Activated naive CD8-positive, alpha-beta T cell treated with anti-CD3 and anti-CD28 coated beads, Interleukin-2, amount 10 ng/mL, durations not matched to agents 7 days and 5 days (primary cell): Measurements from ENCODE around the gene FARP2. TPM values are rescaled to one million over a fixed set of nuclear protein-coding genes. Genes with fewer than 3 reads are reported as not detected.
"Not testable (repeated sequence)": the region's sequence is repeated elsewhere in the genome, so short reads cannot be mapped to it uniquely, and the experiment has no call there.

Experiments
- ATAC-seq: fragments of 150-1000 bp; cut with Tn5 transposase; one replicate; pipeline ENCODE4 v1.10.0; 2021; ENCODE audit warnings: low read depth, moderate library complexity
- POLR2A ChIA-PET: fragments of 350-600 bp; sonication (Branson Sonifier 250); formaldehyde crosslinking; loops from one replicate; lab custom pipeline; 2021; ENCODE audit warnings: antibody characterized with exemption; lab: Charles Lee
- DNase-seq: peaks from one replicate; pipeline ENCODE4 v3.0.0; 2021
- H3K27ac Mint-ChIP-seq: one replicate; pipeline ENCODE4 v1.8.0; 2022; ENCODE audit warnings: mild to moderate bottlenecking, mixed read lengths
- H3K27me3 Mint-ChIP-seq: one replicate; pipeline ENCODE4 v1.8.0; 2022; ENCODE audit warnings: mild to moderate bottlenecking, moderate library complexity, mixed read lengths
- H3K36me3 Mint-ChIP-seq: one replicate; pipeline ENCODE4 v1.8.0; 2021; ENCODE audit warnings: mild to moderate bottlenecking, mixed read lengths
- H3K4me1 Mint-ChIP-seq: one replicate; pipeline ENCODE4 v1.8.0; 2021; ENCODE audit warnings: mixed read lengths
- H3K4me3 Mint-ChIP-seq: one replicate; pipeline ENCODE4 v1.8.0; 2022; ENCODE audit warnings: mild to moderate bottlenecking, moderate library complexity, mixed read lengths
- H3K9me3 Mint-ChIP-seq: one replicate; pipeline ENCODE4 v1.8.0; 2021; ENCODE audit warnings: mixed read lengths
- total RNA-seq, 2 experiments: library from RNA; stranded (reverse); gene quantifications; one replicate each; pipeline ENCODE4 v1.2.3, GENCODE V29; 2021

The FARP2 gene
- total RNA-seq, 2 experiments from 2014 or later, result 17.7 to 18.3 TPM

- peak; percentile 97 for DNase-seq
- H3K27me3 Mint-ChIP-seq, result no peaks in the 10 kb centered on the region
- H3K4me3 Mint-ChIP-seq, result peak within 1 kb of the TSS; percentile 83
- peak within 1 kb of the TSS; percentile 82 for H3K27ac Mint-ChIP-seq
- H3K36me3 Mint-ChIP-seq, result no peaks in the 10 kb centered on the region
- POLR2A ChIA-PET, result interaction anchor here (0.8 to 1.3 kb wide), 3 partner anchors 8 to 178 kb away, joined by 3 read pairs; partner anchors contain the start of gene DTYMK
- ATAC-seq, result peak; percentile 96
- H3K4me1 Mint-ChIP-seq, result peaks cover 15% of the 10 kb centered on the region
- H3K9me3 Mint-ChIP-seq, result no peaks in the 10 kb centered on the region
Observed at GRCh38 chr2:241508240-241509154, 152.4 kb downstream of the FARP2 start, which contains the start of gene STK25. STK25 (minus strand) TSS chr2:241508584; CDS start chr2:241508035, 549 bp downstream.

- Mint-ChIP-seq H3K4me1 (peaks cover 15% of the 10 kb centered on the region), H3K27ac (peak overlapping the region; percentile 82), H3K27me3 (no peaks in the 10 kb centered on the region), H3K9me3 (no peaks in the 10 kb centered on the region), H3K36me3 (no peaks in the 10 kb centered on the region), H3K4me3 (peak overlapping the region; percentile 83)
- ATAC-seq, result no peak
- POLR2A ChIA-PET, result no interaction called here
- no peak for DNase-seq
Observed at GRCh38 chr2:241509155-241509784, 153.2 kb downstream of the FARP2 start.

GRCh38 chr2:241511091-241511741 lies 155.1 kb downstream of the FARP2 start:
- no peak for DNase-seq
- H3K27ac Mint-ChIP-seq, result no peak overlapping the region
- H3K4me1 Mint-ChIP-seq, result peaks cover 21% of the 10 kb centered on the region
- no peaks in the 10 kb centered on the region for H3K9me3 Mint-ChIP-seq
- H3K4me3 Mint-ChIP-seq, result no peak overlapping the region
- H3K36me3 Mint-ChIP-seq, result no peaks in the 10 kb centered on the region
- no peaks in the 10 kb centered on the region for H3K27me3 Mint-ChIP-seq
- ATAC-seq, result no peak
- POLR2A ChIA-PET, result interaction anchor here (0.5 kb wide), 1 partner anchor 18 kb away, joined by 4 read pairs; no protein-coding TSS in a partner anchor

GRCh38 chr2:241514553-241514952 lies 158.5 kb downstream of the FARP2 start:
- POLR2A ChIA-PET, result no interaction called here
- Mint-ChIP-seq H3K4me1 (peaks cover 19% of the 10 kb centered on the region), H3K4me3 (no peak overlapping the region)

GRCh38 chr2:241514986-241515737 lies 159.1 kb downstream of the FARP2 start:
- Mint-ChIP-seq H3K27me3 (peaks cover 2% of the 10 kb centered on the region), H3K4me1 (peaks cover 18% of the 10 kb centered on the region)

More at GRCh38 chr2:241514553-241514952, 158.5 kb downstream of the FARP2 start:
- DNase-seq, result no peak
- H3K27ac Mint-ChIP-seq, result no peak overlapping the region
- ATAC-seq, result no peak
- peaks cover 7% of the 10 kb centered on the region for H3K36me3 Mint-ChIP-seq
- H3K9me3 Mint-ChIP-seq, result peaks cover 6% of the 10 kb centered on the region
- H3K27me3 Mint-ChIP-seq, result peaks cover 2% of the 10 kb centered on the region

DNA sequence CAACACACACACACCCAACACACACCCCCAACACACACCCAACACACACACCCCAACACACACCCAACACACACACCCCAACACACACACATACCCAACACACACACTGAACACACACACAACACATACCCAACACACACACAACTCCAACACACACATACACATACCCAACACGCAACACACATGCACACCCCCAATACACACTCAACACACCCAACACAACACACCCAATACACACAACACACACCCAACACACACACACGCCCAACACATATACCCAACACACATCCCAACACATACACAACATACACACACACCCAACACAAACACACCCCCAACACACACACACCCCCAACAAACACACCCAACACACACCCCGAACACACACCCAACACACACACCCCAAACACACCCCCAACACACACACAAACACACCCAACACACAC lies 160.5 kb downstream of the FARP2 start:
- peak overlapping the region; percentile 17 for H3K4me3 Mint-ChIP-seq
- no peak for DNase-seq
- H3K9me3 Mint-ChIP-seq, result peaks cover 6% of the 10 kb centered on the region
- POLR2A ChIA-PET, result interaction anchor here (1.0 to 1.6 kb wide), 2 partner anchors 9 to 10 kb away, joined by 3 to 5 read pairs; partner anchors contain the start of gene STK25
- no peak for ATAC-seq
- H3K27me3 Mint-ChIP-seq, result peaks cover 2% of the 10 kb centered on the region
- peaks cover 7% of the 10 kb centered on the region for H3K36me3 Mint-ChIP-seq
- H3K27ac Mint-ChIP-seq, result peak overlapping the region; percentile 47
- peaks cover 24% of the 10 kb centered on the region for H3K4me1 Mint-ChIP-seq

More at GRCh38 chr2:241514986-241515737, 159.1 kb downstream of the FARP2 start:
- Mint-ChIP-seq H3K4me3 (no peak overlapping the region), H3K27ac (peak overlapping the region; percentile 66), H3K36me3 (peaks cover 7% of the 10 kb centered on the region), H3K9me3 (peaks cover 6% of the 10 kb centered on the region)
- DNase-seq (no peak), ATAC-seq (no peak)
- POLR2A ChIA-PET, result interaction anchor here (1.6 kb wide), 1 partner anchor 9 kb away, joined by 5 read pairs; no protein-coding TSS in a partner anchor

DNA sequence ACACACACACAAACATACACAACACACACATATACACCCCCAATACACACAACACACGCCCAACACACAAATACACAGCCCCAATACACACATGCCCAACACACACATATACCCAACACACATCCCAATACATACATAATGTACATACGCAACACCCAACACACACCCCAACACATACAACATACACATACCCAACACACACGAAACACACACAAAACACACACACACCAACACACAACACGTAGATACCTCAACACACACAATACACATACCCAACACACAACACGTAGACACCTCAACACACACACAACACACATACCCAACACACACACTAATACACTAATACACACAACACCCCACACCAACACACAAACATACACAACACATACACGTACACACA lies 161.2 kb downstream of the FARP2 start:
- Mint-ChIP-seq H3K9me3 (peaks cover 6% of the 10 kb centered on the region), H3K4me3 (no peak overlapping the region), H3K27ac (peak overlapping the region; percentile 31), H3K36me3 (peaks cover 7% of the 10 kb centered on the region), H3K4me1 (peaks cover 24% of the 10 kb centered on the region), H3K27me3 (peaks cover 2% of the 10 kb centered on the region)
- POLR2A ChIA-PET, result no interaction called here
- DNase-seq, result no peak
- ATAC-seq, result no peak

GRCh38 chr2:241519669-241520068 lies 163.6 kb downstream of the FARP2 start:
- no peak for ATAC-seq
- H3K4me3 Mint-ChIP-seq, result no peak overlapping the region

GRCh38 chr2:241522477-241522876 lies 166.4 kb downstream of the FARP2 start:
- peaks cover 7% of the 10 kb centered on the region for H3K9me3 Mint-ChIP-seq
- POLR2A ChIA-PET, result no interaction called here
- peaks cover 6% of the 10 kb centered on the region for H3K4me1 Mint-ChIP-seq
- peaks cover 6% of the 10 kb centered on the region for H3K27me3 Mint-ChIP-seq
- no peak for DNase-seq
- no peak overlapping the region for H3K27ac Mint-ChIP-seq
- H3K4me3 Mint-ChIP-seq, result no peak overlapping the region
- H3K36me3 Mint-ChIP-seq, result peaks cover 2% of the 10 kb centered on the region
- no peak for ATAC-seq

More at GRCh38 chr2:241519669-241520068, 163.6 kb downstream of the FARP2 start:
- no peak for DNase-seq
- H3K27ac Mint-ChIP-seq, result no peak overlapping the region
- POLR2A ChIA-PET, result no interaction called here
- peaks cover 24% of the 10 kb centered on the region for H3K4me1 Mint-ChIP-seq
- H3K27me3 Mint-ChIP-seq, result peaks cover 2% of the 10 kb centered on the region
- H3K36me3 Mint-ChIP-seq, result peaks cover 7% of the 10 kb centered on the region
- H3K9me3 Mint-ChIP-seq, result peaks cover 6% of the 10 kb centered on the region

GRCh38 chr2:241525818-241526780 lies 170.0 kb downstream of the FARP2 start:
- DNase-seq, H3K9me3 Mint-ChIP-seq, H3K4me3 Mint-ChIP-seq, H3K4me1 Mint-ChIP-seq, H3K27ac Mint-ChIP-seq, H3K27me3 Mint-ChIP-seq, ATAC-seq, H3K36me3 Mint-ChIP-seq: not testable (repeated sequence)
- POLR2A ChIA-PET, result interaction anchor here (0.6 kb wide), 1 partner anchor 8 kb away, joined by 3 read pairs; no protein-coding TSS in a partner anchor

DNA sequence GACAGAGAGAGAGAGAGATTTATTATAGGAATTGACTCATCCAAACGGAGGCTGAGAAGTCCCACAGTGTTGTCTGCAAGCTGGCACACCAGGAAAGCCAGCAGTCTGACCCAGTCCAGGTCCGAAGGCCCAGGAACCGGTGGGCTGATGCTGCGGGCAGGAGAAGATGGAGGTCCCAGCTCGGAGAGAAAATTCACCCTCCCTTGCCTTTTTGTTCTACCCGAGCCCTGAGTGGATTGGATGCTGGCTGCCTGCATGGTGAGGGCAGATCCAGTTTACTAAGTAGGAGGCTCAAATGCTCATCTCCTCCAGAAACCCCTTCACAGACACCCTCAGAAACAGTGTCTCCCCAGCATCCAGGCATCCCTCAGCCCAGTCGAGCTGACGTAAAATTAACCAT lies 174.5 kb downstream of the FARP2 start:
- DNase-seq (no peak), ATAC-seq (no peak)
- Mint-ChIP-seq H3K27ac (no peak overlapping the region), H3K4me3 (no peak overlapping the region), H3K36me3 (no peaks in the 10 kb centered on the region), H3K9me3 (peaks cover 6% of the 10 kb centered on the region), H3K27me3 (peaks cover 2% of the 10 kb centered on the region), H3K4me1 (no peaks in the 10 kb centered on the region)
- POLR2A ChIA-PET, result no interaction called here
